GM19452 (cell line): Measurements from ENCODE around the gene HDAC4.

Experiments used
- ATAC-seq: cut with Tn5 transposase; IDR thresholded peaks from one replicate; pipeline ENCODE4 v1.9.1; 2021; ENCODE audit not compliant: unreplicated experiment

The HDAC4 gene

DNA sequence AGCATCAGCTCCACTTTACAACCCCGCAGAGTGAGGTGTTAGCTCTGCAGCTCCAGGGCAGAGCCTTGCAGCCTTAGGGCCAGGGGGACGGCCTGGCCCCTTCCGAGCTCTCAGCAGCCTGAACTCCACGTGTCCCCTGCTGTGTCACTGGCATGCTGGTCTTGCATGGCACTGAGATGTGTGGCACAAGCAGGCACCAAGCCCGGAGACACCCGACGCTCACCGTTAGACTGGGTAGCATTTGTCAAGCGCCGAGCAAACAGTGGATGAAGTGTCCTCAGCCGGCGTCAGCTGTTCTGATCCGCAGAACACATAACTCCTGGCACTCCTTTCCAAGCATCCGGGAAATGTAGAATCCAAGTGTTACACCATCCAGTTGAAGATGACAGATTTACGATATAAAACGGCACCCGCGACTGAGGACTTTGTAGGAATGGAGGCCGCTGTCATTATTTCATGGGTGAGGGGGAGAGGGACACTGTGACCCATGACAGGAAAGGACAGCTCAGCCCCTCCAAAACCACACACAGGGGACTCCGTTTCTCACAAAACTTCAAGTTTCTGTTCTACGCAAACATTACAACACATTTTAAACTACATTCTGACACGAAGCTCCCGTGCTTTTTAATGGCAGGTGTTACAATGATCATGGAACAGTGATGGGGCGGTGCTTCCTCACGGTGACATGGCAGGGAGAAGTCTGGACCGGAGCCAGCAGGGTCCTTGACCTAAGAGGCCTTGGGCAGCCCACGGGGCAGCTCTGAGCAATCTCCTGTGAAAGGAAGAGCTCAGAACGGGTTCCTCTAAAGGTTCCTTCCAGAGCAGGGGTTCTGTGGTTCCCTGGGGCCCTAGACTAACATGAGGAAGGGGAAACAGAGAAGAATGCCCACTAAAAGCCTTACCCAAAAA is 89.4 kb downstream of the HDAC4 start:
- ATAC-seq: no peak

DNA sequence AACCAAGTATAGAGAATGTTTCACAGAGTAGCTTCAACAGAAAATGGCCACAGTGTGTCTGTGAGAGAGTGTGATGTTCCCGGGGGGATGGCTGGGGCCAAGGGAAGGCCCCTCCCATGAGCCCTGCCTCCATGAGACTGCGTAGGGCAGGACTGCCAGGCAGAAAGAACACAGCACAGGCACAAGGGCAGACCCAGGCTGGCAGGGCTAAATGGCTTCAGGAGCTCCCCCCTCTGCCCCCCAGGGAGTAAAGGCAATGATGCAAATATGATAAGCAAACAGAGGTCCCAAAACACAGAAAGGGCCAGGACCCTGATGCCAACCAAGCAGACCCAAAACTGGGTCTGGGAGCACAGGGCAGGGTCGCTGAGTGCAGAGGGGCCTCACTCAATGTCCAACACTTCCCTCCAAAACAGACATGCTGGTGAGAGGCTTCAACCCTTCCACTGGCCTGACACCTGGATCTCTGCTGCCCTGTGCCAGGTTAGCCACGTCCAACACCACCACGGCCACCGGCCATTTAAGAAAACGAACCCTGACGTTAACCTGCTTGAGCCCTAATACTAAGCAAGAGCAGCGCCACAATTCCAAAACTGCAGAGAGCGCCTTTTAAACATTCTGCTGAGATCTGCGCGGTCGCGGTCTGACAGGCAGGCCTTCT is 90.3 kb downstream of the HDAC4 start:
- ATAC-seq: no peak

DNA sequence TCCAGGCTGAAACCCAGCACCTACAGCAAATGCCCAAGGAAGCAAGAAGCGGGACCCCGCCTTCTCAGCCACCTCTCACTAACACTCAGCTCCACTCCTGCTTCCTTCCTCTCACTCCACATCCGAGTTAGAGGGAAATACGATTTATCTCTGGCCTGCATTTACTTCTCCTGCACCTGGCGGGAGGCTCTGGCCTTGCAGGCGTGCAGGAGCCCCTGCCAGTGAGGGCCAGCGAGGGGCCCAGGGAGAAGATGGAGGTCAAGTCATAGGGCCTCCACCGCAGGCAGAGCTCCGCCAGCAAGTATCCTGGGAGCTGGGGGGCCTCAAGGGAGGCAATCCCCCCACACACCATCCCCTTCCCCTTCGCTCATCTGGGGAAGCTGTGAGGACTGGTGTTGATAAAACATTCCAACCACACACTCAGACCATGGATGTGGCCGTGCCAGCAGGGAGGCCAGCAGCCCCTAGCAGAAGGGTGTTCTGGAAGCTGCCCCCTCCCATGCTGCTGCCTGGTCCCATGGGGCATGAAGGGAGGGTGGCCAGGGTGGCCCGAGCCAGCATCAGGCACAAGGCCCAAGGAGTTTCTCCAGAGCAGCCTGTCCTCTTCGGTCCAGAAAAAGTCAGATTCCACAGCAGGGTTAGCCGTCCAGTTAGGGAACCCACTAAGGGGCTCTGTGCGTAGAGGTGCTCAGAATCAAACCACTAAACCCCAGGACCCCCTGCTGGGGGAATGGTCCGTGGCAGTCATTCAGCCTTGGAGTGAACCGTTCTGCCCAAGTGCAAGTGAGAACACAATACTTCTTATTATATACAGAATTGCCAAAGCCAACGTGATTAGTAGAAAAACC is 91.2 kb downstream of the HDAC4 start:
- no peak for ATAC-seq

DNA sequence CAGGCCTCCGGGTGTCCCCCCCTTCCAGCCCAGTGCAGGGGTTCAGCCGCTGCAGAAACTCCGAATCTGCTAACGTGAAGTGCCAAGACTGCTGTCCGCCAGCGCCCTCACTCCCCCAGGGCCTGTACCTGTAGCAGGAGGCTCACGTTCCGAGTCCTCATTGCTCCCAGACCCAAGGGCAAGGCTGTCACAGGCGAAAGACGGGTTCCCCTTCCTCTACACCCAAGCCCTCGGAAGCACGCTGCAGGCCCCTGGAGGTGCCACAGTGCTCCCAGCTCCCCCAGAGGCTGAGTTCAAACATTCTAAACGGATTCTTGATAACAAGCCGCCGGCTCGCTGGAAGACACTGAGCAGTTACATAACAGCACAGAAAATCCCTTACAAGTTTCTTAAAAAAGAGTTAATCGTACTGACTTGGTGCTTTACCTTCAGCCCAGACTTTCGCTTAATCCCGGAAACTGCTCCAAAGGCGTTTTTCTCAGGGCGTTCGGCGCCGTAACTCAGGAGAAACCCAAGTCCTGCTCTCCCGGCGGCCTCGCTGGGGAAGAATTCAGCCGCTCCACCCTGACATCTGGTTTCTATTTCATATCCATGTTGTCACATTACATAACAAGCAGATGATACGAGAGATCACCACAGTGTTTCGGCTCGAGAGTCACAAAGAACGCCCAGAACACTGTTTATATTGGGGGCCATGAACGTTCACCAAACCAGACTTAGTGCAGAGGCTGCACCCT is 92.0 kb downstream of the HDAC4 start:
- ATAC-seq: no peak

DNA sequence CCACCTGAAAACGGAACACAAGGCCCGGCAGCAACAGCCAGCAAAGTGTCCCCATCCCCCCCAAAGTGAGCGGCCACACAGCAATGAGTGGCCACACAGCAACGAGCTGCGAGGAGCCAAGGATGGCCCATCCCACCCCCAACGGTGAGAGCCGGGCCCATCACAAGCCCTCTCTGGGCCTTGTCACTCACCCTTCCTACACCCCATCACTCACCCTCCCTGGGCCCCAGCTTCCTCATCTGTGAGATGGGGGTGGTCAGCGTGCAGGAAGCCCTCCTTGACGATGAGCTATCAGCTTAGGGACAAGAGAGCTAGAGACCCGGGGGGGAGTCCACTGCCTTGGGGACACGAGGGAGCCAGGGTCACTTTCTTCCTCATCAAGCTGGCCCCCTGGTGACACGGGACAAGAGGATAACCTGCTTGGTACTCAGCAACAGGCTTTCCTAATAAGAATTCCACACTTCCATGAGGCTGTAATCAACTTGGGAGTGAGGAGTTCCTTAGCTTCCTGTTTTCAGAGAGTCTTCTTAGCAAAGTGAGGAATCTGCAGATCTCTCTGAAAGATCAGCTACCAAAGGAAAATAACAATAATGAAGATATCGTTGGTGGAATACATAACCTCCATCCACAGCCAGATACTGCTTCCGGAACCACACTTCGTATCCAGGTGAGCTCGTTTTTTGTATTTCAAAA is 92.8 kb downstream of the HDAC4 start:
- no peak for ATAC-seq

DNA sequence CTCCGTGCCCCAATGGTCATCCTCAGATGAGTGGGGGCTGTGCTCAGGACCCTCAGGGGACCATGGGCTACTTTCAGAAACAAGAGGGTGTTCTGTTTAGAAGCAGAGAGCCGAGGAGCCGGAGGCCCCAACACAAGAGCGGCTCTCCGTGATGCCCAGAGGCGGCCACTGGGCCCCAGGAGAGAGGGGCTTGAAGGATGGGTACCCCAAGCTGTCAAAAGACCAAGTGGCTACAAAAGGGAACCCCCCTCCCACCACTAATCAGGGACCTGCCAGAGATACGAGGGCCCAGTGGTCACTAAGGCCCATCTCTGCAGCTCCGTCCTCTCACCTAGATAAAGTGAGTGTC is 93.6 kb downstream of the HDAC4 start:
- no peak for ATAC-seq

DNA sequence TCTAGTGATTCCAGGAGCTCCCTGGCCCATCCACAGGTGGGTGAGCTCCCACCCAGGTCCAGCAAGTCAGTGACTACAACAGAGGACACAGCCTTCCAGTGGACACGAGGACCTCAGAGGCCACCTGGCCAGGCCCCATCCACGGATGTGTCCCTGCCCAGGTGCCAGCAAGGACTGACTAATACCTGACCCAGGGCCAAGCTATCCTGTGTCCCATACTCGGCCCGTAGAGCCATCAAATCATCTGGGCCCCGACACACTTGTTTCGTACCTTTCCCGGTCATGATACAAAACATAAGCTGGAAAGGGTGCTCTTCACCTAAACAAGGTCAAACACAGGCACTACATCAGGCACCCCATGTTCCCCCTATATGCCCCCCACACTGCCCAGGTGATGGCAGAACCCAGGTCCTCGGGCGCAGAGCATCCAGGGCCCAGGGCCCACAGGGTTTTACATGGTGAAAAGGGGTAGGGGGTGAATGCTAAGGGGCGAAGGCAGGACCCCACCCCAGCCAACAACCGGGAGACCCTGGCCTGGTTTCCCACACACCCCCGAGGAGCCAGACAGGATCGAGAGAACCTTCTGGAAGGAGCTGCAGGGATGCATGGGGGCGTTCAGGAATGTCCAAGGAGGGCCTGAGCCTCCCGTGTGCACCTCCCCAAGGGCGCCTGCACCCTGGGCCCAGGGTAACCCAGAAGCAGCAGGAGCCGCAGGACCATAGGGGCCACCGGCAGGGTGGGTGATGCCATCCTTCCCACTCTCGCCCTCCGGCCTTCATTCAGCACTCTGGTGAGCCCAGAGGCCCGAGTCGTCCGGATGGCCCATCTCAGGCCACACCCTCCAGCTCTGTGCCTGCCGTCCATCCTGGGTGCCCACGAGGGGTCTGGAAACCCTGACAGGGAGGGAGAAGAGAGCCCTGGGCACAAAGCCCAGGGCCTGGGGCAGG is 94.3 kb downstream of the HDAC4 start:
- ATAC-seq: no peak

DNA sequence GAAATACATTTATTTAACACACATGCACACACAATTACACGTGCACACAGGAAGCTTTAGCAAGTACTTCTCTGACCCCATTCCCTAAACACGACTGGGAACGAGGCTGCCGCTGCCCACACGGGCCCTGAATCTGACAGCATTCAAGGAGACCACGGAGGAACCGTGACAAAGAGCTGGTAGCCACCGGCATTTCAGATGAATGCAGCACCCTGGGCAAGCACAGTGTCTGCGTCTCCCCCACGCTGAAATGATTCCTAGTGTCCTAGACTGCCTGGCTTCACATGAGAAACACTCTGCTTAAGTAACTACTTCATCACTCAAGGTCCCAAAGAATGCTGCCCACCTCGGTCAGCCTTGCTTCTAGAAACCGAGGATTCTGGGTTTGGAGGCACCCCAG is 95.0 kb downstream of the HDAC4 start:
- ATAC-seq: no peak

DNA sequence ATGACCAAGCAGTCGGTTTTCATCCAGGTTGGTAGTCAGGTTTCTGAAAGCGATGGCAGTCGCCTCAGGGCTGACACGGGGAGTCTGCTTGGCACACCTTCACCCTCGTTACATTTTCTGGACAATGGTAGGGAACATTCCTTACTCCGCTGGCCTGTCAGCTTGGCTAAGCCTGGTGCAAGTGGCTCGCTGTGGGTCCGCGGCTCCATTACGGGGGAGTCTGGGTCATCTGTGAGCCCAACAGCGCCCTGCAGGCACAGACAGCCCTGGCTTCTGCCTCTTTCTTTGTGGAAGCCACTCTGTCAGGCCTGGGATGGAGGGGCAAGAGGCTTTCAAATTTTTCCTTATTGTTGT is 95.6 kb downstream of the HDAC4 start:
- ATAC-seq: no peak

DNA sequence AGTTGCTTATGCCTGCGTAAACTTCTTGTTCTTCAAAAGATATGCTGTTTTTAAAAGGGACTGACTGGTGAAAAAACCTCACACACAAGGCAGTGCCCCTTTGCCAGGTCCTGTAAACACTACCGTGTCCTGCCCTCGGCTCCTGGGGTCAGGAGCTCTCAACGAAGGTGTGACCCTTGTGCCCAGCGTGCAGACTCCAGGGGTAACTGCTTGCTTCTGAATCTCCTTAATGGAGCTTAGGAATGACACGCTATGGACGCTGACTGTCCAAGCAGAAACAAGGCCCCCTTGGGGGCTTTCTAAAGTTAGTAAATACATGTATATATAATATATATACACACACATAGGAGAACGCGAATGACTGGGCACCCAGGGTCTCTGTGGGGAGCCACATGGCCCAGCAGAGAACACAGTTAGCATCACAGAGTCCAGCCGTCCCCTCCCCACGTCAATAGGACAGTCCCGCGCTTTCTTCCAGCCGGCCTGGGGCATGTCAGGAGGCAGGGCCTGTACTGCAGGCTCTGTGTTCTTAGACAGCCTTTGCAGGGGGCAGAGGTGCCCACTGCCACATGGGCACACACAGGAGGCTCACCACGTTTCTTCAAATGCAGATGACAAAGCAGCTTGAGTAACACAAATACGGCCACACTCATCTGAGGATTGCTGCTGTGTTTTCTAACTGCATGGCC is 96.1 kb downstream of the HDAC4 start:
- no peak for ATAC-seq

DNA sequence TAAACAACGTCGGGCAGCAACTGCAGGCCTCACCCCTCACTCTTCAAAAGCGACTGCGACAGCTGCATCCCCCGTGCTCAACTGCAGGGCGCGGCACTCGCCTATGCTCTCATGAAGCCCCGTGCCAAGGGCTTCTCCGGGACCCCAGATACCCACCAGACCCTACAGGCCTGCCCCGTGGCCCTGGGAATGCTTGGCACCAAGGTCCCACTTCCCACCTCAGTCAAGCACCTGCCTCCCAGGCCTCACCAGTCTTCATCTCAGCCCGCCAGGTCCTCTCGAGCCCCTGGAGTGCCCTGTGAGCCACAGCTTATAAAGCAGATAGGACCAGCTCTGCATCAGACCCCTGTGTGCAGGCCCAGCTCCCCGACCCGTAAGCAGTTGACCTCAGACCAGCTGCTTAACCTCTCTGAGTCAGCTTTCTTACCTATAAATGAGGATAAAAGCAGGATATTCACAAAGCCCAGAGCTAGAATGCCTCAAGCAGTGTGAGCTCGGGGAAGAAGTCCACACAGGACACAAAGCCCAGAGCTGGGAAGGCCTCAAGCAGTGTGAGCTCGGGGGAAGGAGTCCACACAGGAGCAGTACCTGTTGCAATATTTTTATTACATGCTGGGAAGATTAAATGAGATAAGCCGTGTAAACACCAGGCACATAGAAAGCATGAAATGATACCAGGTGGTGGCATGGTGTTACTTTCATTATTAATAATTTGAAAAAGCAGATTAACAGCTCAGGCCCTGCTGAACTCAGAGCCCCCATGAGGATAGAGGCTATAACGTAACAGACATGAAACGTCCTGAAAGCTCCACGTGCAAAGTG is 96.9 kb downstream of the HDAC4 start:
- peak; percentile 81 for ATAC-seq

DNA sequence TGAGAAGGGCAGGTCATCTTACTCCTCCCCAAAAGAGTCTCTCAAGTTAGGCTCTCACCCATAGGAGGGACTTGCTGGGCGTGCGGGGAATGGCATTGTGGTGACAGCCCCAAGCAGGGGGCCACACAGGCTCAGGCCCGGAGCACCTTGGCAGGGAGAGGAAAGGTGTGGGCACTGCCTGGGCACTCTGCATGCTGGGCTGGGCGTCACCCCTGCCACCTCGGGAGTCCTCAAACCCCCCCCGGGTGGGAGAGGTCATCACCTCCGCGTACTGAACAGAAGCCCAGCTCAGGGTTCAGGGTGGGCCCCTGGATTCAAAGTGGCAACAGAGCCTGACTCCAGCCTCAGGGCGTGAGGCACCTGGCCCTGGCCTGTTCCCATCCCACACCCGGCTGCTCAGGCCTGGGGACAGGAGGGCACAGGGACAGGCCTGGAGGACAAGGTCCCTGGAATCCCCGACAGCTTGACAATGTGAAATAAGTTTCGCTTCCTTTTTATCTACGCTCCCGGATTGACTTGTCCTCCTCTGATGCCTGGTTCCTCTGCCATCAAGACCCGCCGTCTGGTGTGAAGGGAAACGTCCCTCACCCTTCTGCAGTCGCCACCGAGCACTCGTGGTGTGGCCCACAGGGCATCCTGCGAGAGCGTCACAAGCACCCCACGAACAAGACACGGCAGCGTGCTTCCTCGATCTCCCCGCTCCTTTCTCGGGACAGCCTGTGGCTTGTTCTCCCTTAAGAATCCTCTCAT is 97.8 kb downstream of the HDAC4 start:
- no peak for ATAC-seq

DNA sequence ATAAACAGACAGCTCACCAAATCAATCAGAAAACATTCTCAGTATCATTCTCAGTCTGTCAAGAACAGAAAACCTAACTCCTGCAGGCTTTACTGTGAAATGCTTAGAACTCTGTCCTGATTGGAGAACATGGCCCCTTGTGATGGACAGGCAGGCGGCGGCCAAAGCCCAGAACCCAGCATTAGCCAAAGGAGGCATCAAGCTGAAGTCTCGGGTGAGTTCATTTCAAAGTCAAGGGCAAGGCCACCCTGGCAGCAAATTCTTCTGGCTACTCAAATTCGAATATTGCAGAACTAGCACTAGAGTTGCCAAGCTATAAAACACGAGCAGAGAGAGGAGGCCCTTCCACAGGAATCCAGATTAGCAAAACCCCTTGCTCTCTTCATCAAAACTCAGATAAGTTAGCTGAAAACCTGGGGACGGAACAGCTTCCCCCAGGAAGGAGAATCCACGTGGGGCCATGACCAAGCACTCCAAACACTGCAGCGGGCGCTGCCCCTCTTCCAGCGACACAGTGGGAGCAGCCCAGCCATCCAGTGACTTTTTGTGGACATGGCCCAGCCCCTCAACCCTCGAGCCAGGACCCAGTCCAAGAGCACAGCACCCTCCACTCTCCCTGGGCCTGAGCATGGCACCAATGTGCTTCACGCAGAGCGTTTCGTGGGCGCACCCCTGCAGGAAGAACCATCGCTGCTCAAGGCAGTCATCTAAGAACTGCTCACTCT is 98.6 kb downstream of the HDAC4 start:
- no peak for ATAC-seq

DNA sequence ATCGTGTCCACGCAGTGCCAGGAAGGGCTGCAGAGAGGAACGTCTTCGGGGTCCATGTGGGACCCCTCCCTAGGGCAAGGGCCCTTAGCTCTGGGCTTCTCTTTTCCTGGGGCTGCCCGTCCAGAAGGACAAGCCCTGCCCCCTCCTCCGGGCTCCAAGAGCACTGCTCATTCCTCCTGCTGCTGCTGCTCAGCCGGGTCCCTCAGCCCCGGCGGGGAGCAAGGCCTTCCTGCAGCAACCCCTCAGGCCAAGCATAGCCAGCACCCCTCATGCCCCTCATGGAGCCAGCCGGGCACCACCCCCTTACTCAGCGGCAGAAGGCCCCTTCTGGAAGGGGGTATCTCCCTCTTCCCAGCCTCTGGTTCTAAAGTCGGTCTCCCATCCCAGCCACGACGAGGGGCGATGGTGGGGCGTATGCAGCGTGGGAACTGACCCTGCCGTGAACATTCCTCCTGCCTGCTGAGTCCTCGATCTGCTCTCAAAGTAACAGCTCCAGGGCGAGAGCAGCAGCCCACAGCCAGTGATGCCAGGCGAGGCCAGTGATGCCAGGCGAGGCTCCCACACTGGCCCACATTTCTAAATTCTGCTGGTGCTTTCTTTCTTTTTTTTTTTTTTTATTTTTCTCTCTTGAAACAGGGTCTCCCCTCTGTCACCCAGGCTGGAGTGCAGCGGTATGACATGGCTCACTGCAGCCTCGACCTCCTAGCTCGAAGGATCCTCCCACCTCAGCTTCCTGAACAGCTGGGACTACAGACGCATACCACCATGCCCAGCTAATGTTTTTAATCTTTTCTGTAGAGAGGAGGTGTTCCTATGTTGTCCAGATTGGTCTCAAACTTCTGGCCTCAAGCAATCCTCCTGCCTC is 99.7 kb downstream of the HDAC4 start:
- no peak for ATAC-seq

DNA sequence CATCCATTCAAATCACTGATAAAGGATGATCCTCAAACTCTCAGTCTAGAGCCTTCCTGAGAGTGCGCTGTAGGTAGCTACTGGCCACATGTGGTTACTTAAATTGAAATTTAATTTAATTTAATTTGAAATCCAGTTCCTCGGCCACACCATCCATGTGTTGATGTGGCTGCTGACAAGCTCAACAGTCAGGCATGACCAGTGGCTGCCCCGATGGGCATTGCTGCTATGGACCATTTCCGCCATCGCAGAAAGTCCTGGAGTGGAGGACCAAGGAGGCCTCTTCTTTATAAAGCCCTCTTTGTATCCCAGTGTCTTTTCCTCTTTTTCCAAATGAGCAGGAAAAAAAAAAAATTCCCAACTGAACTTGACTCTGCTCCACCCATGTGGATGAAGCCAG is 100.6 kb downstream of the HDAC4 start:
- no peak for ATAC-seq
